Suprapubic skin (tissue), 3 donors: ENCODE data around the gene DHFR.

Source experiments
- POLR2A ChIP-seq, 2 donors: fragments of 450-650 bp; IDR thresholded peaks; one replicate each; pipeline ENCODE4 v1.6.1; 2017; ENCODE audit warnings: antibody characterized with exemption in 2 of 2, mild to moderate bottlenecking in 2 of 2, moderate library complexity in 2 of 2
- TF ChIP-seq, protein P1 (sequence below), 2 donors: fragments of 200-600 bp in 1 of 2; fragments of 450-650 bp in 1 of 2; sonication (generic) in 1 of 2; IDR thresholded peaks; one replicate each; pipeline ENCODE4 v1.5.1; 2016 to 2019; ENCODE audit warnings: antibody characterized with exemption in 2 of 2, mild to moderate bottlenecking in 1 of 2, moderate library complexity in 1 of 2

DNA sequence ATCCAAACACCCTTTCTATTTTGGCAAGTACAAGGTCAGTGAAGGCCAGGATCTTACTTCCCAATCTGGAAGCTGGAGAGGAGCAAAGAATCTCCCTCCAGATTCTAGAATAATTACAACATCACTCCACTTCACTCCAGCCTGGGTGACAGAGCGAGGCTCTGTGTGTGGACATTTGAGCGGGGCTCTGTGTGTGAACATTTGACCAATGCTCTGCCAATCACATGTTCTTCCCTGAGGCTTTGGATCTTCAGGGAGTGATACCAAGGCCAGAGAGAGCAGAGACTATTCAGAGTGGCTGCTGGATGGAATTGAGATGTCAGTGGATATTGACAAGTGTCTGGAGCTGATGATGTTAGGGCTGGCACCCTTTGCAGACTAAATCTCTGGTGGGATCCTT, 60.0 kb downstream of the DHFR start:
- TF ChIP-seq, protein P1, sequence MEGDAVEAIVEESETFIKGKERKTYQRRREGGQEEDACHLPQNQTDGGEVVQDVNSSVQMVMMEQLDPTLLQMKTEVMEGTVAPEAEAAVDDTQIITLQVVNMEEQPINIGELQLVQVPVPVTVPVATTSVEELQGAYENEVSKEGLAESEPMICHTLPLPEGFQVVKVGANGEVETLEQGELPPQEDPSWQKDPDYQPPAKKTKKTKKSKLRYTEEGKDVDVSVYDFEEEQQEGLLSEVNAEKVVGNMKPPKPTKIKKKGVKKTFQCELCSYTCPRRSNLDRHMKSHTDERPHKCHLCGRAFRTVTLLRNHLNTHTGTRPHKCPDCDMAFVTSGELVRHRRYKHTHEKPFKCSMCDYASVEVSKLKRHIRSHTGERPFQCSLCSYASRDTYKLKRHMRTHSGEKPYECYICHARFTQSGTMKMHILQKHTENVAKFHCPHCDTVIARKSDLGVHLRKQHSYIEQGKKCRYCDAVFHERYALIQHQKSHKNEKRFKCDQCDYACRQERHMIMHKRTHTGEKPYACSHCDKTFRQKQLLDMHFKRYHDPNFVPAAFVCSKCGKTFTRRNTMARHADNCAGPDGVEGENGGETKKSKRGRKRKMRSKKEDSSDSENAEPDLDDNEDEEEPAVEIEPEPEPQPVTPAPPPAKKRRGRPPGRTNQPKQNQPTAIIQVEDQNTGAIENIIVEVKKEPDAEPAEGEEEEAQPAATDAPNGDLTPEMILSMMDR (IDR thresholded peaks at IDR 0.05) = no peak
- TF ChIP-seq POLR2A (IDR thresholded peaks at IDR 0.05) = no peak
